MV-4-11 (cell line): ENCODE results near the gene TLCD3A.
"Not testable (repeated sequence)": the region's sequence is repeated elsewhere in the genome, so short reads cannot be mapped to it uniquely, and the experiment has no call there.

Experiments
- DNase-seq: peaks from one replicate; lab custom pipeline; 2025; lab: John Stamatoyannopoulos, UW

Gene TLCD3A

GRCh38 chr17:749359-749758 lies 17.0 kb downstream of the TLCD3A start:
- not testable (repeated sequence) for DNase-seq

GRCh38 chr17:750431-751037 lies 18.1 kb downstream of the TLCD3A start:
- DNase-seq: no peak

- peak; percentile 48 for DNase-seq
Observed at GRCh38 chr17:751269-752001, 19.0 kb downstream of the TLCD3A start.

- DNase-seq: peak; percentile 82
Observed at GRCh38 chr17:752002-752619, 19.7 kb downstream of the TLCD3A start, which contains the start of gene GEMIN4. Gene GEMIN4 (minus strand): TSS chr17:752264. CDS start chr17:752142, 122 bp downstream.

DNA sequence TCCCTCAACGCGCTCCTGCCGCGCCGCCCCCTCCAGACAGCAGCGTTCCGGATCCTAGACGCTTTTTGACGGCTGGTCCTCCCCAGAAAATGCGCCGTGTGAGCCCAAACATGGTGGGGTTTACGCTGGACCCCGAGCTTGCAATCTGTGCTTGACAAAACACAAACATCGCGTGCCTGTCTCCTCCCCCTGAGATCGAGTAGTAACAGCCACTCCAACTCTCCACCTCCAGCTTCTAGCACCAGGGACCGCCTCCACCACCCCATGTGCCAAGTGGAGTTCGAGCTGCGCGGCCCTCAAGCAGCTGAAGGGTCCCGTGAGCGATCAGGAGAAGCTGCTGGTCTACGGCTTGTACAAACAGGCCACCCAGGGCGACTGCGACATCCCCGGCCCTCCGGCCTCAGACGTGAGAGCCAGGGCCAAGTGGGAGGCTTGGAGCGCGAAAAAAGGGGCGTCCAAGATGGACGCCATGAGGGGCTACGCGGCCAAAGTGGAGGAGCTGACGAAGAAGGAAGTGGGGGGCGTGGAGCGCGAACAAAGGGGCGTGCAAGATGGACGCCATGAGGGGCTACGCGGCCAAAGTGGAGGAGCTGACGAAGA lies 20.3 kb downstream of the TLCD3A start:
- no peak for DNase-seq

GRCh38 chr17:753418-753817 lies 21.0 kb downstream of the TLCD3A start:
- DNase-seq: peak; percentile 25

DNA sequence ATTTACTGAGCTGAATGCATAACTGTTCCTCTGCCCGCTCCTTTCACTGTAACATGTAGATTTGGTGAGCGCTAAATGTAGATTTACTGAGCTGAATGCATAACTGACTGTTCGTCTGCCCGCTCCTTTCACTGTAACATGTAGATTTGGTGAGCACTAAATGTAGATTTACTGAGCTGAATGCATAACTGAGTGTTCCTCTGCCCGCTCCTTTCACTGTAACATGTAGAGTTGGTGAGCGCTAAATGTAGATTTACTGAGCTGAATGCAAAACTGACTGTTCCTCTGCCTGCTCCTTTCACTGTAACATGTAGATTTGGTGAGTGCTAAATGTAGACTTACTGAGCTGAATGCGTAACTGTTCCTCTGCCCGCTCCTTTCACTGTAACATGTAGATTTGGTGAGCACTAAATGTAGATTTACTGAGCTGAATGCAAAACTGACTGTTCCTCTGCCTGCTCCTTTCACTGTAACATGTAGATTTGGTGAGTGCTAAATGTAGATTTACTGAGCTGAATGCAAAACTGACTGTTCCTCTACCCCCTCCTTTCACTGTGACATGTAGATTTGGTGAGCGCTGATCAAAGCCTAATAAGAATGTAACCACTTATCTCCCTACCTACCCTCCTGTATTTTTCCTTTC lies 23.0 kb downstream of the TLCD3A start:
- not testable (repeated sequence) for DNase-seq

DNA sequence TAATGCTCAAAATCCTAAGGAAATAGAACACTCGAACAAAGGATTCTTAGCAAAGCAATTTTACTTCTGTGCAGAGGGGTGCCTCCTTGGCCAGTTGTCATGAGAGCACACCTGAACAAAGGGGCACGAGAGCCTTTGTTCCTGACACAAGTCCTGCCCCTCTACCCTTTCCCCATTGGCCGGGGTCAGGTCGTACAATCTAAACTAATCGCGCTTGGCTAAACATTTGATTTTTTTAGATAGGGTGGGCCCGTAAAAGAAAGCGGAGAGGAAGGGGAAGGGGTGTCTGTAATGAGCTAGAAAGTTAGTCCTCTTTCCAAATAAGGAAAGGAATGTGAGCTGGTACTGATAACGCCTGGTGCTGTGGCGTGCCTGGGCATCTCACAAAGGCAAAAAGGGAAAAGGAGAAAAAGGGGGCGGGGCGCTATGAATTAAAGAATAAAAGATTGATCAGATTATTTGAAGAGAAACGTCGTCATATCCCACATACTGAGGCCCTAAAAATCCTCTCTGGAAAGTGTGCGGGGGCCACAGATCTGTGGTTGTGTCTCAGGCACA lies 23.7 kb downstream of the TLCD3A start:
- not testable (repeated sequence) for DNase-seq

GRCh38 chr17:759964-760363 lies 27.6 kb downstream of the TLCD3A start:
- DNase-seq: no peak

GRCh38 chr17:760371-760770 lies 28.0 kb downstream of the TLCD3A start:
- DNase-seq: no peak

GRCh38 chr17:767076-767475 lies 34.7 kb downstream of the TLCD3A start:
- no peak for DNase-seq

DNA sequence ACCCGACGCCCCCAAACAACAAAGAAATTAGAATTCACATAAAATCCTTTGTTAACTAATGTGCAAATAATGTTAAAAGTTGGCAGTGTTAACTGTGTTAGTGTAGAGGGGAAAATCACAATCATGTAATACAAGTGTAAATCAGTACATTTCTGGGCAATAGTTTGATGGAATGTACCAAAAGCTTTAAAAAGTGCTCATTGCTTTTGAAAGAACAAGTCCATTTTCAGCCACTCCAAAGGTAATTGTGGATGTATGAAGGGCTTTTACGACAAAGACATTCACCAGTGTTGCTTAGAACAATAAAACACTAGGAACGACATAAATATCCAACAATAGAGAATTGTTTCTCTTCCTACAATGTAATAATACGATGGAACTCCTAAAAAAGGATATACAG lies 40.6 kb downstream of the TLCD3A start:
- DNase-seq: no peak

DNA sequence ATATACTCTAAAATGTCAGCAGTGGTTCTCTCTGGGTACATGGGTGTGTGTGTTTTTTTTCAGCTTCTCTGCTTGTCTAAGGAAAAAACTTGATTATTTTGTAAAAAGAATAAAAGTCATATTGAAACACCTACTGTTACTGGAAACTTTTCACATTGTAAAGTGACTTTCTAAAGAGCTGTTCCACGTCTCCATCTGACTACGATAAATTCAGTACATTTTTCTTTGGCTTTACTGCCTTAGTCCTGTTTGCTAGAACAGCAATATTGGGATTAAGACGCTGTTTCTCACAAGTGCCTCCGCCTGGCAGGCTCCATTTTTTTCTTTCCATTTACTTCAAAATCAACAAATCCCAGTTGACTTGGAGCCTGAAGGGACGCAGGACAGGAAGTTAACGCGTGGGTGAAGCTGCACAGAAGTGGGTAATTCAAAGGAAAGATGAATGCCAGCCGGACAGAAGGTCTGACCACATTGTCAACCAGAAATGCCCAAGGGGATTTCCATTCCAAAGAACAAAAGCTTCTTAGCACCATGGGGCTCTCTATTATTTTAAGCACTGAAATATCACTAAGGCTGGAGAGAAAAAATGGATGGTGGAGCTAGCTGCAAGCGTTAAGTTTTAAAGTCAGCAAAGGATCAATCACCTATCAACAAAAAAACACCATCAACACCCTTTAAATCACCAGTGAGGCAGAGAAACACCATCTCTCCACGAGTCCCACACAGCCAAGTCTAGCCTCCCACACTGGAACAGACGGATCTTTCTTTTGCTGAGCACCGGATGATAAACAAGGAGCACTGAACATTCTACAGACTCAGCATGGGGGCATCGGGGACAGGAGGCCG lies 41.3 kb downstream of the TLCD3A start:
- DNase-seq: no peak

GRCh38 chr17:774313-774584 lies 41.9 kb downstream of the TLCD3A start:
- no peak for DNase-seq

GRCh38 chr17:778096-778495 lies 45.7 kb downstream of the TLCD3A start:
- DNase-seq: no peak

- DNase-seq: peak; percentile 81
Observed at GRCh38 chr17:781805-782731, 49.7 kb downstream of the TLCD3A start, which contains the start of the genes GLOD4 and MRM3. Gene GLOD4 (minus strand): TSS chr17:782280. CDS start chr17:782255, 25 bp downstream. Gene MRM3 (plus strand): TSS chr17:782353. CDS start chr17:782379, 26 bp downstream.

DNA sequence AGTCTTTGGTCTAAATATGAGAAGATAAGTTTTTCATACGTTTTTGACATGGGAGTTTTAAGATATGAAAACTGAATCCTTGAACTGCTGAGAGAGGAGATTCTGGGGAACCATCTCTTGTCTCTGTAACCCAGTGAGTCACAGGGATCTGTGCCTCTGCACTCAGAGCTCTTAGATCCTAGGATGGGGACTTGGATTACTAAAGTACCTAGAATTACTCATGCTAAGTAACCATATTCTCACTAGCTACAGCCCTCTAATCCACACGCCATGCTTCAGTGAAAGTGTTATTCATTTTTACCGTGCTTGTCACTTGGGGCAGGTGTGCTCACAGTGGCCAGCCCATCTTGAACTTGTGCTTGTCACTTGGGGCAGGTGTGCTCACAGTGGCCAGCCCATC lies 51.7 kb downstream of the TLCD3A start:
- no peak for DNase-seq

GRCh38 chr17:785901-786300 lies 53.5 kb downstream of the TLCD3A start:
- DNase-seq: not testable (repeated sequence)

DNA sequence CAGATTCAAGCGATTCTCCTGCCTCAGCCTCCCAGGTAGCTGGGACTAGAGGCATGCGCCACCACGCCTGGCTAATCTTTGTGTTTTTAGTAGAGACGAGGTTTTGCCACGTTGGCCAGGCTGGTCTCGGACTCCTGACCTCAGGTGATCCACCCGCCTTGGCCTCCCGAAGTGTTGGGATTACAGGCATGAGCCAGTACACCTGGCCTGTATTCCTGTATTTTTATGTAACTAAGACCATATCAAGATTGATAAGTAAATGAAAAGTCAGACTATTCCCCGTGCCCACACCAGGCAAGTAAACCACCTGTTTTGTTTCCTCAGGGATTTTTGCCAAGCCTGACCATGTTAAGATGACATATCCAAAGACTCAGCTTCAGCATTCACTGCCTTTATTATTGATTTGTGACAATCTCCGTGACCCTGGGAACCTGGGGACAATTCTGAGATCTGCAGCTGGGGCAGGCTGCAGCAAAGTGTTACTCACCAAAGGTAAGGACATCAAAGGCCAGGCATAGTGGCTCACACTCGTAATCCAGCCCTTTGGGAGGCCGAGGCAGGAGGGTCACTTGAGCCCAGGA lies 55.3 kb downstream of the TLCD3A start:
- no peak for DNase-seq

DNA sequence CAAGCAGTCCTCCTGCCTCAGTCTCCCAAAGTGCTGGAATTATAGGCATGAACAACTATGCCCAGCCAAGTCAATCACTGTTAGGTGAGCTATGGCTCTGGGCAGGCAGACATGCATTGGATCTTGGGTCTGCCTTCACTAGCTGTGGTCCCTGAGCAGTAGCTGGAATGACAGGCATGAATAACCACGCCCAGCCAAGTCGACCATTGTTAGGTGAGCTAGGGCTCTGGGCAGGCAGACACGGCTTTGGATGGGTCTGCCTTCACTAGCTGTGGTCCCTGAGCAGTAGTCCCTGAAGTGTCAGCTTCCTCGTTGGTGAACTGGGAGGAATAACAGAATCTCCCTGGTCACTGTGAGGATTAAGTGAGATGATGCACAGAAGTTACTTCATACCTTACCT lies 56.2 kb downstream of the TLCD3A start:
- no peak for DNase-seq
